Astrocyte of the spinal cord (primary cell): Measurements from ENCODE around the gene TOX2.

Source experiments
- DNase-seq: peaks from one replicate; pipeline ENCODE4 v3.0.0; 2011; ENCODE audit warnings: low read depth, low spot score
- H3K4me3 ChIP-seq: 2 replicates; pipeline ENCODE4 v1.5.1; 2011; ENCODE audit warnings: low read depth, mild to moderate bottlenecking, low read length, moderate library complexity
- in situ Hi-C: cut with HindIII; loops from 2 replicates; pipeline ENCODE4 v1.10.0; 2017; ENCODE audit warnings: low sequenced_read_pairs
- TF ChIP-seq, protein P1 (sequence below): IDR thresholded peaks from 2 replicates; pipeline ENCODE4 v1.5.1; 2012; ENCODE audit warnings: low read depth, mild to moderate bottlenecking, low read length, inconsistent platforms

TOX2 gene

DNA sequence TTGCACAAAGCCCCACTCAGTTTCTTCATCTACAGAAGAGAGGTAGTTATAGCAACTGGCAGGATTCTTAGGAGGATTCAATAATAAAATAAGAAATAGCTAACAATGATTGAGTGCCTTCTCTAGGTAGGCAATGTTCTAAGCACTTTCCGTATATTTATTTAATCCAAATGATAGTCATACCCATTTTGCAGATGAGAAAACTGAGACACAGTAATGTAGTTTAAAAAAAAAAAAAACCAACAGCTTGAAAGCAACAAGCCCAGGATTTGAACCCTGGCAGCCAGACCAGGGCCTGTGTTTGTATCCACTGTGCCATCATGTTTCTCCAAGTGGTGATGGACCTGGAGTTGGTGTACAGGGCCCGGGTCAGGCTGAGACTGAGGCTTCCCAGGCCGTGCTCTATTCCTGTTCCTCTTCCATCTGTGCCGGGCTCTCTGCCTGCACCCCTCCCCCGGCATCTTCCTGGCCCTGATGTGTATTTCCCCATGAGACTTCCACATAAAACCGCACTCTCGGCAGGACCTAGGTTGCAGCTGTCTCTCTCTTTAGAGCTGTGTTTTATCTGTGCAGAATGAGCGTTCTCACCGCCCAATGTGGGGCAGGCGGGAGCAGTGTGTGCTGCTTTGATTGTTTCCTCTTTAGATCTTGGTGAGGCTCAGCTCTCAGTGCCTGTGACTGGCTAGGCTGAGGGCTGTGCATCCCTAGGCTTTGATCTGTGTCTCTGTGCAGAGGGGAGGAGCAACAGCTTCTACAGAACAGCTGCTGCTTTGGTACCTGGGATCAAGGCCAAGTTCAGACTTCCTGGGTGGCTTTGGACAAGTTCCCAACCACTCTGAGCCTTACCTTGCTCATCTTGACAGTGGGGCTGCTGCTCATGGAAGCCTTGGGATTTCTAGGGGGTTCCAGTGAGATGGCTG is 49.5 kb downstream of the TOX2 start:
- no peak overlapping the region for H3K4me3 ChIP-seq
- DNase-seq, result peak; percentile 72
- in situ Hi-C loops, result no loop called here
- TF ChIP-seq, protein P1, sequence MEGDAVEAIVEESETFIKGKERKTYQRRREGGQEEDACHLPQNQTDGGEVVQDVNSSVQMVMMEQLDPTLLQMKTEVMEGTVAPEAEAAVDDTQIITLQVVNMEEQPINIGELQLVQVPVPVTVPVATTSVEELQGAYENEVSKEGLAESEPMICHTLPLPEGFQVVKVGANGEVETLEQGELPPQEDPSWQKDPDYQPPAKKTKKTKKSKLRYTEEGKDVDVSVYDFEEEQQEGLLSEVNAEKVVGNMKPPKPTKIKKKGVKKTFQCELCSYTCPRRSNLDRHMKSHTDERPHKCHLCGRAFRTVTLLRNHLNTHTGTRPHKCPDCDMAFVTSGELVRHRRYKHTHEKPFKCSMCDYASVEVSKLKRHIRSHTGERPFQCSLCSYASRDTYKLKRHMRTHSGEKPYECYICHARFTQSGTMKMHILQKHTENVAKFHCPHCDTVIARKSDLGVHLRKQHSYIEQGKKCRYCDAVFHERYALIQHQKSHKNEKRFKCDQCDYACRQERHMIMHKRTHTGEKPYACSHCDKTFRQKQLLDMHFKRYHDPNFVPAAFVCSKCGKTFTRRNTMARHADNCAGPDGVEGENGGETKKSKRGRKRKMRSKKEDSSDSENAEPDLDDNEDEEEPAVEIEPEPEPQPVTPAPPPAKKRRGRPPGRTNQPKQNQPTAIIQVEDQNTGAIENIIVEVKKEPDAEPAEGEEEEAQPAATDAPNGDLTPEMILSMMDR, result no peak

DNA sequence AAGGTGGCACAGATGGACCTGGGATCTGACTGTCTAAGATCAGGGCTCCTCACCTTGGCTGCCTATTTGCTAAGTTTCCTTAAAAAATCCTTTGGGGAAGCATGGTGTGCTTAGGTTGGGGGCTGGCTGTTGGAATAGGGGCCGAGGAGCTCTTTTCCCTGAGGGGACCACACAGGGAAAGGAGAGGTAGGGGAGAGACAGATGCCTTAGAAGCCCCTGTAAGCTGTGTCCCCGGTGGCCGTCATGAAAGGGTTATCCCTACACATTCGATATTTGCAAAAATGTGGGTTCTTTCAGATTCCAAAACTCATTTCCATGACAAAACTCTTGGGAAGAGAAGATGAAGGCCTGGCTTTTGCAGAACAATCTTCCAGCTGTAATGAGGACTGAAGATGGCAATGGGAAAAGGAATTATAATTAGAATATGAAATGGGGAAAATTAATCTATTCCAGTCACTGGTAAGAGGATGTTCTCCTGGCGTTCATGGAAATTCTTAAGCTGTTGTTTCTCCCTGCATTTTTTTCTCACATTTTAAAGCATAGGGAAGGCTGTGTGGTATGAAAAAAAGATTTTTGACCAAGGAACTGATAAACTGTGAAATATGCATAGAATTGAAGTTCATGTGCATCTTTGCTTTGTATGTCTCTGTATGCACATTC is 53.8 kb downstream of the TOX2 start:
- in situ Hi-C loops, result no loop called here
- TF ChIP-seq, protein P1, result no peak
- no peak for DNase-seq
- no peak overlapping the region for H3K4me3 ChIP-seq

DNA sequence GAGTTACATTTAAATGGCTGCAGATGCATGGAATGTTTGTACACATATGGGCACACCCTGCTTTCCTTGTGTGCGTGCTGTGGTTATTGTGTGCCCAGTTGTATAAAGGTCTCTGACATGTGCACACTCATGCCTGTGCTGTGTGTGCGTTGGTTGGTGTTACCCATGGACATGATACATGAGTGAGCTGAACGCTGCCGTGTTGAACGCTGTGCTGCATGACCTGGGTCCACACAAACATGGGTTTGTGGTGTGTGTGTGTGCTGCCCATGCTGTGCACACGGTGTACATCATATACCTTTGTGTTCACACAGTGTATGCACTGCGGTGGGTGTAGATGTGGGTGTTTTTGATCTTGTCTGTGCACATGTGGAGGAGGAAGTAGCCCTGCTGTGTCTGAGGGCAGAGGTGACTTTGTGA is 54.4 kb downstream of the TOX2 start:
- H3K4me3 ChIP-seq, result no peak overlapping the region
- DNase-seq, result no peak
- in situ Hi-C loops, result no loop called here
- TF ChIP-seq, protein P1, result no peak

DNA sequence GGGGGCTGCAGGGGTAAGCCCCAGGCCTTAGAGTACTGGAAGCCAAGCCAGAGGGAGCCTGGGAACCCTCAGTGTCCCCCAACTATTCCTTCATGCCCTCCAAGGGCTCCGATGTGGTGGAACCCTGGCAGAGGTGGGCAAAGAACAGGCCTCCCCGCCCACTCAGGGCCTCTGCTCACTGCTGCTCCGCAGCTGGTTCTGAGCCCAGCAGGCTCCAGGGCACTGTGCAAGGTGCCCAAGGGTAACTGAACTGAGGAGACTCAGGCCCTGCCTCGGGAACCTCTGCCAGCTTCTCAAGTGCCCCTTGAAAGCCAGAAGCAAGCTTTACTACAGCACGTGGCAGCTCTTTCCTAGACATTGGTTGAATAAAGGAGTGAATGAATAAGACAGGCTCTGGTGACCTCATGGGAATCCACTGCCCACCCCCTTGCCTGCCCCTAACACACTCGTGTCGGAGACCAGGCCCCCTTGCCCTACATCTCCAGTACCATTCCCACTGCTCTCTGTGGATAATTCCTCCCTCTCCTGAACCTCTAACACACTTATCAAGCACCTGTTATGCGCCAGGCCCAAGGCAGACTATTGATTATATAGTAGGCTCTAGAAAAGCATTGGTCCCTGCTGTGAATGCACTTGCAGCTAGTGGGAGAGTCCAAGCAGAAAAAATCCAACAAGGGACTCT is 55.0 kb downstream of the TOX2 start:
- DNase-seq, result no peak
- no peak overlapping the region for H3K4me3 ChIP-seq
- TF ChIP-seq, protein P1, result no peak
- in situ Hi-C loops, result no loop called here

DNA sequence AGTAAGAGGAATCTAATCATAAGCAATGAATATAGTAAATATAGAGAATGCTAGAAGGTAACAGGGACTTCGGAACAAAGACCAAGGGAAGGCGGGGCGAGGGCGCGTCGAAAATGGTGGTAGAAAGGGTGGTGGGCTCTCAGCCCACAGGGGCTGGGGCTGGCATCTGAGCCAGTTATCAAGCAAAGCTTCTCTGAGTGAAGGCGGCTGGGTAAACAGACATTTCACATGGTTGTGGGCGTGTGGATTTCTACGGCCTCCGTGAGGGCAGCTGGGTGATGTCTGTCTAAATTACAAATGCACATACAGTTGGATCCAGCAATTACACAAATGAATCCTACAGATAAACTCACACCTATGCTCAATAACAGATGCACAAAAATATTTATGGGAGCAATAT is 56.6 kb downstream of the TOX2 start:
- in situ Hi-C loops, result no loop called here
- TF ChIP-seq, protein P1, result no peak
- no peak for DNase-seq
- no peak overlapping the region for H3K4me3 ChIP-seq

DNA sequence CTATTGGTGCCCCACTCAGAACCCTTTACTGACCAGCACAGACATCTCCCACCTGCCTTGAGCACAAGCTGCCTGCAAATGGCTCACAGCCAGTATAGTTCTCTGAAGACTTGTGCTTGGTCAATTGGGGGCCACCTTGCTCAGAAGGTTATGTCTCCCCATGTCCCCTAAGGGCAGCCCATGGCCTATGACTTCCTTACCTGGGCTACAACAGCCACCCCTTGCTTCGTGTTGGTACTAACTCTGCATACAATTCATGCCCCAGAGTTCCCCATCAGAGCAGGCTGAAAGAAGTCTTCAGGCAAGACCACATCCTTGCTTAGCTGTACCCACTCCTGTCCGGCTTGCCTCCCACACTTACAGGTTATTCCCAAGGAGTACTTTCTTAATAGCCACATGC is 57.4 kb downstream of the TOX2 start:
- in situ Hi-C loops, result no loop called here
- no peak for DNase-seq
- TF ChIP-seq, protein P1, result no peak
- no peak overlapping the region for H3K4me3 ChIP-seq
